Cardiac fibroblast (primary cell): ENCODE measurements around the gene GGT5.

ENCODE experiments used
- DNase-seq, 2 donors: peaks; one replicate each; pipeline versions ENCODE4 v3.0.0 to v3.0.0-alpha.2; 2010; ENCODE audit warnings: low read depth in 2 of 2
- H3K4me3 ChIP-seq, 2 donors: replicated peaks in 1 of 2; 1 replicate in 1 of 2; 2 replicates in 1 of 2; pipeline ENCODE4 v1.5.1; 2011; ENCODE audit warnings: low read depth in 2 of 2, low read length in 2 of 2, mild to moderate bottlenecking in 2 of 2, moderate library complexity in 1 of 2
- CTCF ChIP-seq: IDR thresholded peaks from one replicate; pipeline ENCODE4 v1.5.1; 2011; ENCODE audit warnings: low read depth, mild to moderate bottlenecking, low read length, inconsistent platforms

The GGT5 gene

GRCh38 chr22:24236656-24237055, 8.2 kb downstream of the GGT5 start:
- no peak for DNase-seq
- no peak overlapping the region for H3K4me3 ChIP-seq
- TF ChIP-seq CTCF, result no peak

- no peak for TF ChIP-seq CTCF
- no peak for DNase-seq
- no peak overlapping the region for H3K4me3 ChIP-seq
These were observed 9.6 kb downstream of the GGT5 start for GRCh38 chr22:24235315-24235714.

GRCh38 chr22:24233816-24234215, 11.1 kb downstream of the GGT5 start:
- DNase-seq, result no peak
- no peak for TF ChIP-seq CTCF
- no peak overlapping the region for H3K4me3 ChIP-seq

- TF ChIP-seq CTCF, result no peak
- H3K4me3 ChIP-seq, result no peak overlapping the region
- no peak for DNase-seq
These were observed 11.6 kb downstream of the GGT5 start for GRCh38 chr22:24233235-24233634.

- no peak for TF ChIP-seq CTCF
- no peak overlapping the region for H3K4me3 ChIP-seq
- no peak for DNase-seq
These were observed 12.2 kb downstream of the GGT5 start for GRCh38 chr22:24232725-24233124.

- no peak overlapping the region for H3K4me3 ChIP-seq
- no peak for TF ChIP-seq CTCF
- no peak for DNase-seq
These were observed 12.8 kb downstream of the GGT5 start for GRCh38 chr22:24232124-24232523.

- no peak for TF ChIP-seq CTCF
- H3K4me3 ChIP-seq, result no peak overlapping the region
- no peak for DNase-seq
These were observed 13.2 kb downstream of the GGT5 start for GRCh38 chr22:24231706-24232105.
